GM19463 (cell line): ENCODE data around the gene NUDT2.
"Not testable (repeated sequence)": the region's sequence is repeated elsewhere in the genome, so short reads cannot be mapped to it uniquely, and the experiment has no call there.

ENCODE experiments used
- ATAC-seq: cut with Tn5 transposase; IDR thresholded peaks from one replicate; pipeline ENCODE4 v1.9.1; 2021; ENCODE audit warnings: mild to moderate bottlenecking, moderate library complexity; ENCODE audit not compliant: unreplicated experiment

The NUDT2 gene

DNA sequence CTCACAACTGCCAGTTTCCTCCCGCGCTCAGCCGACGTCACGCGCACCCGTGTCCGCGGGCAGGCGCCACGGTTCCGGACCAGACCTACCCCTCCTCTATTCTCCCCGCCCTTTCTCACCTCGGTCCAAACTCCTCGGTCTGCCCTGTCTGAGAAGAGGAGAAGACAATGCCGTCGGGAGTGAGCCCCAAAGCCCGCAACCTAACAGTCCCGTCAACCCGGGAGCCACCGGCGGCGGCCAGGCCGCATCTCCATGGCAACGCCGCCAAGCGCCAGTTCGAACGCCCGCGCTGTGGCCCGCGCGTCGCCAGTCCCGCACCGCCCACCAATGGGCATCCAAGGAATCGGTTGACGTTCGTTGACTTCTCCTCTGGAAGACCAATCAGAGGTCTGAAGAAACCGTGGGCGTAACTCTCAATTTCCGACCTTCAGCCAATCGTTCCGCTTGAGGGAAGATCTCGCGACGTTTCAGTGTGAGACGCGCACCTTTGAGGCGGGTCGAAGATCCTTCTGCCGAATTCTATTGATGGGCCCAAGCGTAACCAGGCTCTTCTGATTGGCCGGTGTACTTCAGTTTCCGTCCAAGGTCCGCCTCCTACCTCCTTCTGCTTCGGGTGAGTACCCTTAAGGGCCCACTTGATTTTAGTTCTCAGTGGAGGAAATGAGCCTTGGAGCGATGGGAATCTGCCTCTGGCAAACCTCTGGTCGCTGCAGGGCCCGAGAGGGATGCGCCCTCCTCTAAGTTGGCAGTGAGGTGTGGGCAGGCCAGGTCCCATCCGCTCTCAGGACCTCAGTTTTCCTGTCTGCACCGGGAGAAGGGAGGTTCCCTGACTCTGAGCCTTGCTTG is at the start of gene NUDT2, which contains the start of gene KIF24:
Gene NUDT2, plus strand, starts transcription at position 583 of the 846 bp plus-strand sequence. CDS start 9,471 bp downstream, outside the sequence.
Gene KIF24, minus strand, starts transcription at position 282 of the 846 bp plus-strand sequence. CDS start 17,922 bp downstream, outside the sequence.
- peak; percentile 95 for ATAC-seq

DNA sequence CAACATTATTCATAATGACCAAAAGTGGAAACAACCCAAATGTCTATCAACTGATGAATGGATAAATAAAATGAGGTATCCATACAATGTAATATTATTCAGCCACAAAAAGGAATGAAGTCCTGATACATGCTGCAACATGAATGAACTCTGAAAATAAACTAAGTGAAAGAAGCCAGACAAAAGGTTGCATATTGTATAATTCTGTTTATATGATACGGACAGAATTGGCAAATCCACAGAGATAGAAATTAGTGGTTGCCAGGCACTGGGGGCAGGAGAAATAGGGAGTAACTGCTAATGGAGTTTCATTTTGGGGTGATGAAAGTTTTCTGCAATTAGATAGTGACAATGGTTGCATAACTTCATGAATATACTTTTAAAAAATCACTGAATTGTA is 47.3 kb upstream of the NUDT2 start:
- ATAC-seq: no peak

DNA sequence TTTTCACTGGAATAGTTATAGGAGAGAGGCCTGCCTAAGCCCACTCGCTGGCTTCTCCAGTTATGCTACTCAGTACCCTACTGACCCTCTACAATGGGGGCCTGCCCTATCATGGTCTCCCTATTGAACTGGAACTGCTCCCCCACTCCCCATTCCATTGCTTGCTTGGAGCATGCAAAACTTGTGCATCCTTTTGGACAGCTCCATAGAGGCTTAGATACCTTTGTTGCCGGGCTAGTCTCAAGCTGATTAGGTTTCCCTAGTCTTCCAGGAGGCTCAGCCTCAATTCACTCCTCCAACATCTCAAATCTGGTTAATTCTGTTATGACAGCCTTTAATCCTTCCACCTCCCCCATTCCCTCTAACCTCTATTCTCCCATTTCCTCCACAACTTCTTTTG is 40.2 kb upstream of the NUDT2 start:
- no peak for ATAC-seq

DNA sequence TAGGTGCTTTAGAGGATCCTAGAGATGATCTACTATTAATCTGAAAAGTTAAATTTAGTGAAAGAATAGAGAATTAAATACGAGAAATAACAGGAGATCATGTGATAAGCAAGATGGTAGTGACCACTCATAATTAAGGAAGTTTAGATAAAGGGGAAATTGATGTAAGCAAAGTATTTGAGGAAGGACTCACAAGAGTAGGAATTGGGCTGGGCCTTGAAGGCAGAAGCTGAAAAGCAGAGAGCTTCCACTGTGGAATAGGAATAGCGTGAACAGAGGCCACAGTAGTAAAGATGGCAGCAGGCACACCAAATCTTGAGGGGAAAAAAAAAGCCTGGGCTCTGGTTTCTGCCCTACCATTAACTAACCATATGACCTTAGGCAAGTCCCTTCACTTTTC is 38.3 kb upstream of the NUDT2 start:
- ATAC-seq: no peak

DNA sequence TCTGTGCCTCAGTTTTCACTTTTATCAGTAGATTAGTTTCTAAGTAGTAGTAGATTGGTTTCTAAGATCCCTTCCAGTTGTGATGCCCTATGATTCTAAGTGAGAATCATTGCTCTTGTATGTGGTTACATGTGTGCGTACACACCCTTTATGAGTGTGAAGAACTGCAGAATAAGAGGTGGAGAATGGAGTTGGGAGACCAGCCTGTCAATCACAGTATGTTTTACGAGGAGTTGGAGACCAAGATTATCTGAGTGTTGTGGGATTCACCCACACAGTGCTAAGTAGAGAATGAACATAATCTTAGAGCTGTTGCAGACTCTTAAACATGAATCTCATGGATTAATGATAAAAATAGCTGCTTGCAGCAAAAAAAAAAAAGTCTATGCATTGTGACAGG is 37.9 kb upstream of the NUDT2 start:
- no peak for ATAC-seq

DNA sequence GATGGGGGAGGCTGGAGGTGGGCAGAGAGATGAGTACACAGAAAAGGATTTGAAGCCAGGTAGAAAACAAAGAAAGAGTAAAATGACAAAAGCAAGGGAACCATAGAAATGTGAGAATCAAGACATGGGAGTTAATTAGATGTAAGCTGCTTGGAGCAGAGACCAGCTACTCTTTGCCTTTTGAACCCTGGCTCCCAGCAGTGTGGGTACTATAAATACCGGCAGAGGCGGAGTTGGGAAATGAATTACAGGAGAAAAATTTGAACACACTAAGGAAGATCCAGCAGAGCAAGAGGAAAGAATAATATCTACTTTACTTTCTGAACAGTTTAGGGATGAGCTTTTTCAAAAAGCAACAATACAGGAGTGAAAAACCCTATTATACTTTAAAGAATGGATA is 36.8 kb upstream of the NUDT2 start:
- no peak for ATAC-seq

DNA sequence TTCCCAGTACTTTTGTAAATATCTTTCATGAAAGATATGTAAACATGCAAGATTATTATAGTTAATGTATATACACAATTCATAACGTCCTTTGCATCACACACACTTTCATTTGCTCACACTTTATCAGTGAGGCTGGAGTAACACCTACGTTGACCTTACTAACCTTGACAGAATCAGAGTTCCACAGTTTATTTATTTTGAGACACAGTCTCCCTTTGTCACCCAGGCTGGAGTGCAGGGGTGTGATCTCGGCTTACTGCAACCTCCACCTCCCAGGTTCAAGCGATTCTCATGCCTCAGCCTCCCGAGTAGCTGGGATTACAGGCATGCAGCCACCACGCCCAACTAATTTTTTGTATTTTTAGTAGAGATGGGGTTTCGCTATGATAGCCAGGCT is 28.3 kb upstream of the NUDT2 start:
- not testable (repeated sequence) for ATAC-seq

DNA sequence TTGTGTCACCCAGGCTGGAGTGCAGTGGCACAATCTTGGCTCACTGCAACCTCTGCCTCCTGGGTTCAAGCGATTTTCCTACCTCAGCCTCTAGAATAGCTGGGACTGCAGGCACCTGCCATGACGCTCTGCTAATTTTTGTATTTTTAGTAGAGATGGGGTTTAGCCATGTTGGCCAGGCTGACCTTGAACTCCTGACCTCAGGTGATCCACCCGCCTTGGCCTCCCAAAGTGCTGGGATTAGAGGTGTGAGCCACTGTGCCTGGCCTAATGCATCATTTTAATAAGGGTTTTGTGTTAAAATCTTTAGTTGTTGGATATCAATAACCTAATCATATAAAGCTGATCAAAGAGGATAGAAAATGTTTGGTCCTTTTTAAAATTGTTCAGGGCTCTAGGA is 21.1 kb upstream of the NUDT2 start:
- not testable (repeated sequence) for ATAC-seq

DNA sequence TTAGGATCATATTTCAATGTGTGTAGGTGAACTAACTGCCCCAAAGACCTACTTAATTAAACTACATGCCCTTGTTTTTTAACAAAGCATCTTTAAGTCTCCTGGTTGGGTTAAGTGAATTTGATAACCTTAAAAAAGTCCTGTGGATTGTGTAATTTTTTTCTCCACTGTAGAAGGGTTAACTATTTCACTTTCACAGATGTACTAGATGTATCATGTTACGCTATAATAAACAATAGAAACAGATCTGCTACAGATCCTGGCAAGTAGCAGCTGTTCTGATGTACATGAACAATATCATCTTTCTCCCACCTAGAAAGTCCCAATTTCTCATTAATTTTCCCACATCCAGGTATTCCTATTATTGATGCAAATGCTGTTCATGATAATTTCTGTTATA is 19.2 kb upstream of the NUDT2 start:
- ATAC-seq: no peak

DNA sequence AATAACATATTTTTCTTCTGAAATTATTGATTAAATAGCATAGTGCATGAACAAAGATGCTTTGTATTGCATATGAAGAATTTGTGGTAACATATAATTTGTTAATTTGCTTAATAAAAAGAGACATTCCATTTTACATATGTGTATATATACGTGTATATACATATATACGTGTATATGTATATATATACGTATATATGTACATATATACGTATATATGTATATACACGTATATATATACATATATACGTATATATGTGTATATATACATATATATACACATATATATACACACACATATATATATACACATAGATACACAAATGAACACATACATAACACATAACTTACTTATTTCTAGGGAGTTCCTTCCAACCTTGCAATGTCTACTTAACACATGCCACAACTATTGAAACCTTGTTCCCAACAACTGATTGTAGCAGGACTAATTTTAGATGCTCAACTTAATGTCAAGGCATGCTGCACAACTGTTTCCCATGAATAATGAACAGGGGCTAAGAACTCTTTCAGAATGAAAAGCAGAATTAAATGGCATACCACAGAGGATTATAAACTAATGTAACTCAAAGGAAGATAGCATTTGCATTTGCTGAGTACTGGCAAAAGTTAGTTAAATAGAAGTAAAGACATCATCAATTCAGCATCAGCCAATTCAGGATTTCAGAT is 17.7 kb upstream of the NUDT2 start:
- ATAC-seq: no peak

DNA sequence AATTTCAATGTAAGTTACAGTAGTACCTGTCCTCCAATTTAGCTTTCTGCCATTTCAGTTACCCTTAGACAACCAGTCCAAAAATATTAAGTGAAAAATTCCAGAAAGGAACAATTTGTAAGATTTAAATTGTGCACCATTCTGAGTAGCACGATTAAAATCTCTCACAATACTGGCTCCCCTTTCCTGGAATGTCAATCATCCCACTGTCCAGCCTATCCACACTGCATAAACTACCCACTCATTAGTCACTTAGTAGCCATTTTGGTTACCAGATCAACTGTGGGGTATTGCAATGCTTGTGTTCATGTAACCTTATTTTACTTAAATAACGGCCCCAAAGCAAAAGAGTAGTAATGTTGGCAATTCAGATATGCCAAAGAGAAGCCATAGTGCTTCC is 11.9 kb upstream of the NUDT2 start:
- no peak for ATAC-seq

DNA sequence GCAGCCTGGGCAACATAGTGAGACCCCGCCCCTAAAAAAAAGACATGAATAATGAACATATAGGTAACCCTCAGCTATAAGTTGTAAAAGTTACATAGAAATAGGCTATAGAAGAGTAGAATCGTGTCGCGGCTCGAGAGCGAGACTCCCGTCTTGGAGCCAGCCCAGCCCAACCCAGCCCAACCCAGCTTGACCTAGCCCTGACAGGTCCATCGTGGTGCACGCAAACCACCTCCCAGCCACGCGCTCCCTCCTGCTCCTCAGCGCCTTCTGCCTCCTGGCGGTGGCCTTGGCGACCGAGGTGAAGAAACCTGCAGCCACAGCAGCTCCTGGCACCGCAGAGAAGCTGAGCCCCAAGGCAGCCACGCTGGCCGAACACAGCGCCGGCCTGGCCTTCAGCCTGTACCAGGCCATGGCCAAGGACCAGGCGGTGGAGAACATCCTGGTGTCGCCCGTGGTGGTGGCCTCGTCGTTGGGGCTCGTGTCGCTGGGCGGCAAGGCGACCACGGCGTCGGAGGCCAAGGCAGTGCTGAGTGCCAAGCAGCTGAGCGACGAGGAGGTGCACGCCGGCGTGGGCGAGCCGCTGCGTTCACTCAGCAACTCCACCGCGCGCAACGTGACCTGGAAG is 11.1 kb upstream of the NUDT2 start:
- no peak for ATAC-seq

DNA sequence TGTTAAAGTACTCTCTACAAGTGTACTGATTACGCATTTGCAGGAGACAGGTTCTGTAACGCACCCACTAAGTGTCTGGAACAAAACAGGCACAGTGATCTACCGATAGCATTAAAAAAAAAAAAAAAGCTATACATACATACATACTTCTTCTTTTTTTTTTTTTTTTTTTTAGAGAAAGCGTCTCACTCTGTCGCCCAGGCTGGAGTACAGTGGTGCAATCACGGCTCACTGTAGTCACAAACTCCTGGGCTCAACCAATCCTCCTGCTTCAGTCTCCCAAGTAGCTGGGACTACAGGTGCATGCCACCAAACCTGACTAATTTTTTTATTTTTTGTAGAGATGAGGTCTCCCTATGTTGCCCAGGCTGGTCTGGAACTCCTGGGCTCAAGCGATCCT is 7.9 kb upstream of the NUDT2 start:
- no peak for ATAC-seq

DNA sequence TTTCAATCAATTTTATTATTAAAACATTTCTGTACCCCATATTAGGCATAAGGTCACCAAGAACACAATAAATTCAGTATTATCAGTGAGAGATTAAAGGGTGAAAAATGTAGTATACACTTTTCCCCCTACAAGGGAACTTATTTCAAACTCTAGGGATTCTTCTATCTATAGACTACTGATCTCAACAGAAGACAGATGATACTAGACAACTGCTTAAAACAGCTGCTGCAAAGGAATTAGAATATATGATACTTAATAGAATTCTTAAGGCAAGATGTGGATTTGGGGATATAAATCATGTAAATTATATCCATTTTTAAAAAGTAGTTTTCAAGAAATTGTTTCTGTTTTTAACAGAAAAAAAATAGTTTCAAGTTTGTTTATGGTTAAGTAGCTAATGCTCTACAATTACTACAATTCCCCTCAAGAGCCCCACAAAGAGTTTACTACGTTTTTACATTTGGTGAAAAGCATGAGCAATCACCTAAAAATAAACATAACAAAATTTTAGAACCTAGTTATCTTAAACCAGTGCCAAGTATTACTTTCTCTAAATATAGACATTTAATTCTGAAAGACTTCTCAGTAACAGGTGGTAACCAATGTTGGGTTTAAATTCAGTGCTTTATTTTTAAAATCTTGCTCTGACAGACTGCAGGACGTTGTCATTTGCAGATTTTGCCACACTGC is 6.3 kb upstream of the NUDT2 start:
- no peak for ATAC-seq

DNA sequence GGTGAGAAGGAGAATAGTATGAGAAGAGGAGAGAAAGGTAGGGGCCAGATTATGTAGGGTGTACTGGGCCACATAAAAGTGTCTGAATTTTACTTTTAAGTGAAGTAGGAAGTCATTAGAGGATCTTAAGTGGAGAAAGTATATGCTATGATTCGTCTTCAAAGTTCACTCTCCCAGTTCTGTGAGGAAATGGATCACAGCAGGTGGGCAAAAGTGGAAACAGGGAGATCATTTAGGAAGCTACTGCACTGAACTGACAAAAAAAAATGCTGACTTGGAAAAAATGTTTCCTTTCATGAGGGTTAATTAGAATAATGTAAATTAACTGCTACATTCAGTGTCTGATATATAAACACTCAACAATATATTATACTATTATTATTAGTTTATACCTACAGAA is 2.7 kb upstream of the NUDT2 start:
- ATAC-seq: no peak

DNA sequence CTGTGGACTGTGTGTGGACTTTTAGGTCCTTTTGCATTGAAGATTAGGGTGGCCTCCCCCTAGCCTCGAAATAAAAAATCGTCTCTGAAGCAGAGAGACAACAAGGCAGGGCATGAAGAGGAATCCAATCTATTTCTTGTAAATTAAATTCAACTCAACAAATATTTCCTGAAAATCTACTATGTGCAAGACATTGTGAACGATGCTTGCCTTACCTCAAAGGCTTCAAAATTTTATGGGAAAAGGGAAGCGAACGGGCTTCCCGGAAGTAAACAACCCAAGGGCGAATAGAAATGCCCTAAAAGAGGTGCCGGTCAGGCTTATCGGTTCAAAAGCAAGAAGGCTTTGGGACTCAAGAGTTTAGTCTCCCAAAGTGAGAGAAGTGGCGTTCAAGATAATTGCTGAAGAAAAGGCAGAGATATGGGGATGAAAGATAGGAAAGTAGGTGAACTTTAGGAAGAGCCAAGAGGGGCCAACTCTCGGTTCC is 826 bp upstream of the NUDT2 start:
- no peak for ATAC-seq

DNA sequence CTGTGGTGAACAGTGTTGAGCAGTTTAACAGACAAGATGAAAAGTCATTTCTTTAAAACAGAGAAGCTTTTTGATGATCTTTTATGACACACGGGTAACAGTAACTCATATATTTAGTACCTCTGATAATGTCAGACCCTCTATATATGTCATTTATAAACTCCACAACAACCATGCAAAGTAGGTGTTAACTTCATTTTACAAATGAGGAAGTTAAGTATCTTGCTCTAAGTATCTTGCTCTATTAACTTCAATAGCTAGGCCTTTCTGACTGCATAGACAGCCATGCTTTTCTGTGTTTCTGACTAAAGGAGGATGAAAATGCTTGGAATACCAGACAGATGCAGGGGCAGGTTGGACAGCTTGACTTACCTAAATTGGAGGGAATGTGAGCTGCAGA is 1.8 kb downstream of the NUDT2 start:
- no peak for ATAC-seq

DNA sequence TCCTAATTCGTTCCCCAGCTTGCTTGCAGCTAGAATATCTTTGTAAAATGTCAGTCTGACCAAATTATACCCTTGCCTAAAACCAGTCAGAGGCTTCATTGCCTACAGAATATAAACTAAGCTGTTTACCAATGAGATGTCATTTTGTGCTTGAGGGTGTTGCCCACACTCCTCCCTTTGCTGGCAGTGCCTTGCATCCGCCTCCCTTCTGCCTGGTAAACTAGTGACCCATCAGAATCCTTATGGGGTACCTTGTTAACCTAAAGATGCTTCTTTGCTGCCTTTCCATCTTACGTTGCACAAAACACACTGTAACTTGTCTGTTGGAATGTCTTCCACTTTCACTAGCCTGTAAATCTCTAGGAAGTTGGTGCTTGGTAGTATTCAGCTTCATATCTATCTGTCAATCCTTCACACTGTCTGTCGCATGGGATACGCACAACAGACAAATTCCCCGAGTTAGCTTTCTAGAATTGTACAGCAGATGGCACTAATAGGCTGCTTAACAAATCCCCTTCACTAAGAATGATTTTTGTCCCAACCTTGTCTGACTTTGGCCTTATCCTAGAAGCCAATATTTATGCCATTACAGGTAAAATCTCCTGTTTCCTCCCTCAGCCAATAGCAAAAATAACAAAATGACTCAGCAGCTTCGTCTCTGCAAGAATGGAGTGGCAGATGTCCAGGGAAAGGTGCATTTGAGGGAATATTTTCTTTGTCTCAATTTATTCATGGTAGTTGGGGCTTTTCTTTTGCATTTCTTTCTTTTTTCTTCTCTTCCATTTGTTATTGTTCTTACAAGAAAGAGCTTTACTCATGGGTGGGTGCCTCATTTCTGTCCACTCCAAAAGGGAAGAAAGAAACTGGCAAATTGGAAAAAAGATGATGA is 3.0 kb downstream of the NUDT2 start:
- ATAC-seq: no peak

DNA sequence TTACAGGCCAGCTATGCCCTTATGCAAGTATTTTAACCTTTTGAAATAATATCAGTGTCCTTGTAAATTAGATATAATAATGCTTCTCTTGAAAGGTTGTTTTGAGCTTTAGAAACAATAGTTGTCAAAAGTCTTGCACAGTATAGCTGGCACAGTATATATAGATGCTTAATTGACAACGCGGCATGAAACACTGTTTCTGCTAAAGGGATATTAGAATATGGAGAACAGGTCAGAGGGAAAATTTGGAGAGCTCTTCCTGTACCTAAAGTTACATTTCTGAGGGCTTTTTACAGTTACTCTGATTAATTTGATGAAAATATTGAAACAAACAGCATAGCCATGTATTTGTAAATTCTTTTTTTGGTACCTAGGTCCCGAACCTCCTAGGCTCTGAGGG is 4.5 kb downstream of the NUDT2 start:
- no peak for ATAC-seq

DNA sequence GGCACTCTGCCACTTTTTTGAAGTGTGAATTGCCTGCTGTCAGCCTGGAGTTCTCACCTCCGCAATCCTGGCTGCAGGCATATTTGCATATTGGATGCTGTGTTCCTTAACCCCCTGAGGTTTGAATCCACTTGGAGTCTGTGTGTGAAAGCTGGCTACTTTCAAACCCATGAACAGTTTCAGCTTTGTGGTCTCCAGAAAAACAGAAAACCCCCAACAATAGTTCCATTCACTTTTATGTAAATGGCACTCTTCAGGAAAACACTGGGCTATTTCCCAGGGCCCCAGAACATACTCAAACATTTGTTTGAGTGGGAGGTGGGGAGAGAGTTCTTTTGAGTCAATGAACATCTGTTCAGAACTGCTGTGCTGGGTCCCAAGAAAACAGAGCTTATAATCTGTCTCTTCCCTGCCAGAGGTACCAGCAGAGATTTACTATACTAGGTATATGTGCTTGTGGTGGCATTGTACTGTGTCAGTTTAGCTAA is 5.0 kb downstream of the NUDT2 start:
- no peak for ATAC-seq
